Limb (tissue), 2 donors: ENCODE data around the gene FOSL1.
A peak's percentile ranks its signal among the peaks of the same experiment; 100 is the strongest.
"Not testable (repeated sequence)": the region's sequence is repeated elsewhere in the genome, so short reads cannot be mapped to it uniquely, and the experiment has no call there.

ENCODE experiments used
- DNase-seq, 2 donors: peaks; one replicate each; pipeline ENCODE4 v3.0.0-alpha.2; 2016; ENCODE audit errors: extremely low spot score in 2 of 2

The FOSL1 gene

GRCh38 chr11:65853246-65853979, 46.8 kb downstream of the FOSL1 start:
- no peak for DNase-seq

- peak in 1 of 2 donors; percentile 25 for DNase-seq
These were observed 47.5 kb downstream of the FOSL1 start for GRCh38 chr11:65852508-65853245.

GRCh38 chr11:65851811-65852507, 48.2 kb downstream of the FOSL1 start:
- DNase-seq, result no peak

- DNase-seq, result peak in 1 of 2 donors; percentile 26
These were observed 49.1 kb downstream of the FOSL1 start for GRCh38 chr11:65851083-65851579.

- peak in 1 of 2 donors; percentile 30 for DNase-seq
These were observed 49.7 kb downstream of the FOSL1 start for GRCh38 chr11:65850217-65851082.

- no peak for DNase-seq
These were observed 50.4 kb downstream of the FOSL1 start for GRCh38 chr11:65849771-65850216.

- peak in 1 of 2 donors; percentile 24 for DNase-seq
These were observed 50.8 kb downstream of the FOSL1 start for GRCh38 chr11:65849366-65849765.

- not testable (repeated sequence) for DNase-seq
These were observed 51.5 kb downstream of the FOSL1 start for GRCh38 chr11:65848693-65849092.

GRCh38 chr11:65847746-65848145, 52.4 kb downstream of the FOSL1 start:
- no peak for DNase-seq

GRCh38 chr11:65844231-65844872, 55.8 kb downstream of the FOSL1 start:
- DNase-seq, result no peak

- no peak for DNase-seq
These were observed 56.4 kb downstream of the FOSL1 start for GRCh38 chr11:65843811-65844210.

GRCh38 chr11:65842144-65842543, 58.0 kb downstream of the FOSL1 start:
- no peak for DNase-seq
